Thymus (tissue), 11 donors: ENCODE data around the gene RASGRP4. TPM values are rescaled to one million over a fixed set of nuclear protein-coding genes. Genes with fewer than 3 reads are reported as not detected.

Experiments
- DNase-seq, 9 donors: peaks; one replicate each; pipeline ENCODE4 v3.0.0-alpha.2; 2013; ENCODE audit warnings: low spot score in 9 of 9, low read depth in 6 of 9, missing footprints in 1 of 9
- H3K27ac ChIP-seq, 2 donors: one replicate each; pipeline ENCODE4 v1.5.1; 2013; ENCODE audit warnings: control low read depth in 1 of 2, low read depth in 1 of 2, low read length in 1 of 2, mild to moderate bottlenecking in 1 of 2, moderate library complexity in 1 of 2
- H3K27me3 ChIP-seq, 2 donors: one replicate each; pipeline ENCODE4 v1.5.1; 2013; ENCODE audit warnings: low read length in 1 of 2; ENCODE audit not compliant: control insufficient read depth in 2 of 2, insufficient read depth in 1 of 2
- H3K36me3 ChIP-seq, 2 donors: one replicate each; pipeline ENCODE4 v1.5.1; 2013; ENCODE audit warnings: low read length in 1 of 2, mild to moderate bottlenecking in 1 of 2, moderate library complexity in 1 of 2; ENCODE audit not compliant: control insufficient read depth in 2 of 2, insufficient read depth in 2 of 2
- H3K4me1 ChIP-seq, 2 donors: one replicate each; pipeline ENCODE4 v1.5.1; 2013; ENCODE audit warnings: low read length in 2 of 2; ENCODE audit not compliant: control insufficient read depth in 2 of 2, insufficient read depth in 2 of 2
- H3K4me3 ChIP-seq, 2 donors: one replicate each; pipeline ENCODE4 v1.5.1; 2013; ENCODE audit warnings: low read length in 2 of 2, control low read depth in 1 of 2, mild to moderate bottlenecking in 1 of 2
- H3K9me3 ChIP-seq, 2 donors: one replicate each; pipeline ENCODE4 v1.5.1; 2013; ENCODE audit warnings: low read length in 1 of 2, mild to moderate bottlenecking in 1 of 2; ENCODE audit not compliant: control insufficient read depth in 2 of 2, insufficient read depth in 1 of 2
- WGBS: extraction: QIAGEN DNeasy Blood & Tissue Kit; methylation state at CpG from one replicate; pipeline ENCODE4 v1.1.7; 2013; 5-methylcytosine and 5-hydroxymethylcytosine counted together
- polyA plus RNA-seq: library from polyadenylated mRNA; stranded (reverse); fragments of 200-250 nt; gene quantifications from one replicate; pipeline ENCODE4 v1.2.3, GENCODE V29; 2013
- total RNA-seq: library from RNA; stranded (reverse); fragments of 120-200 nt; gene quantifications from one replicate; pipeline ENCODE4 v1.2.4, GENCODE V29; 2013
- donor health status: healthy.

Gene RASGRP4
- total and polyA plus RNA-seq, 2 donors = 1.1 to 1.7 TPM

DNA sequence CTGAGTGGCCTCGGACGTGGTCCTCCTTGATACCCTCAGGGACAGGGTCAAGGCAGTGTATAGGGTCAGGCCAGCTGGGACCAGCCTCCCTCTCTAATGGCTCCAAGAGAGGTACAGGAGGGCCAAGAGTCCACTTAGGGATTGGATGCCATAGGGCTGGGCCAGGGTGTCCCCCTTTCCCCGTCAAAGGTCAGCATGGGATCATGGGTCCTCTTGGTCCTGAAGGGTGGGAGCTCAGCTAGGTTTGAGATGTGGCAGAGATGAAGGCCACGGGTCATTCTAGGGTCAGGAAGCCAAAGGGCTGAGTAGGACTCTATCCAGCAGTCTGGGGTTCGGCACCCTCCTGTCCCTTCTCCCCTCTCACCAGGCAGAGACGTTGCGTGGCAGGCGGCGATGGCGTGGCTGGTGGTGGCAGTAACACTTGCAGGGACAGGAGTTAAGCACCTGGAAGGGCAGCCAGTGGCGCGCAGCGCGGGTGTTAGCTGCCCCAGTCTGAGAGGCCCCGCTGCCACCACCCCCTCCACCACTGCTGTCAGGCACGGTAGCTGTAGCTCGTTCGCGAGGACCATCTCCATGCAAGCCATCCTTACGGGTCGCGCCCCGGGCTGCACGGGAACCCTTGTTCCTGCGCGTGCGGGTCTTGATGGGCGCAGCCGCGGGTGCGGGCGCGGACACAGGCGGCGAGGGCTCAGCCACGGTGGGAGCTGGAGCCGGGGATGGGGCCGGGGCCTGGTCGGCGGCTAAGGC lies 40.8 kb downstream of the RASGRP4 start:
- WGBS = 93% methylated on average over 40 of the region's 40 CpGs
- peaks cover 0 to 3% of the 10 kb centered on the region in 2 donors for H3K9me3 ChIP-seq
- H3K4me1 ChIP-seq = peaks cover 18 to 31% of the 10 kb centered on the region in 2 donors
- DNase-seq = no peak
- H3K27ac ChIP-seq = no peak overlapping the region
- H3K4me3 ChIP-seq = no peak overlapping the region
- peaks cover 49 to 62% of the 10 kb centered on the region in 2 donors for H3K27me3 ChIP-seq
- H3K36me3 ChIP-seq = peaks cover 35 to 43% of the 10 kb centered on the region in 2 donors

DNA sequence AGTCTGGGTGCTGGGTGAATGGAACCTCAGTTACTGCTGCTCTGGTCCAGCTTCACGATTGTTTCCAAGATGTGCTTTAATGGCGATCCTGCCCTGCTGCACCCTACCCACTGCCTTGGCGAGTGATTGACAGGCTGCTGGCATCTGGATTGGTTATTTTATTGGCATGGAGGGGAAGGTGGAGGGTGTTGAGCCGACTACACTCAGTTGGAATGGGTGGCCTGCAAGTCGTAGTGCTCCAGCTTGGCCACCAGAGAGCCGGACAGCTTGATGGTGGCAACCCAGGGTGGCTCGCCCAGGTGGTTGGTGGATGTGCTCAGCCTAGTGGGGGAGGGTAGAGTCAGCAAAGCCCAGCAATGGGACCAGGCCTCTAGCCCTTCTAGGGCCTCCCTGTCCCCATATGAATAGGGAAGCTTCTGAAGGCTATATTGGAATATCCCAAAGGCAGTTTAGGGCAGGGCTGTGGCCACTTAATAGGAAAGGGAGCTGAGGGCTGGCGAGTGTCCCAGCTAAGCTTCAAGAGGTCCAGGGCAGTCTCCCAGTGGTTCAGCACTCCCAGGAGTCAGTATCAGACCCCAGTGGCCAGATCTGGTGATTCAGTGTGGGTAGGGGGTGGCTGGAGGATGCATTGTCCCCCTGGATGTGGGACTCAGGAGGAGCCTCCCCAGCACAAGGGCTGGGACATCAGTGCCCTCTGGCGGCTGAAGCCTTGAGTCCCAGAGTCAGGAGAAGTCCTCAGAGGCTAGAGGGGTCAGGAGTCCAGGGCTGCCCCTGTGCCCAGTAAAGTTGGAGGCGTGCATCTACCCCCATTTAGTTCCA lies 41.6 kb downstream of the RASGRP4 start:
- Histone ChIP-seq H3K36me3 (peaks cover 37 to 48% of the 10 kb centered on the region in 2 donors), H3K27ac (no peak overlapping the region), H3K27me3 (peaks cover 41 to 54% of the 10 kb centered on the region in 2 donors), H3K4me3 (no peak overlapping the region), H3K9me3 (peaks cover 0 to 3% of the 10 kb centered on the region in 2 donors), H3K4me1 (peaks cover 18 to 31% of the 10 kb centered on the region in 2 donors)
- 99% methylated on average over 10 of the region's 10 CpGs for WGBS
- DNase-seq = no peak

DNA sequence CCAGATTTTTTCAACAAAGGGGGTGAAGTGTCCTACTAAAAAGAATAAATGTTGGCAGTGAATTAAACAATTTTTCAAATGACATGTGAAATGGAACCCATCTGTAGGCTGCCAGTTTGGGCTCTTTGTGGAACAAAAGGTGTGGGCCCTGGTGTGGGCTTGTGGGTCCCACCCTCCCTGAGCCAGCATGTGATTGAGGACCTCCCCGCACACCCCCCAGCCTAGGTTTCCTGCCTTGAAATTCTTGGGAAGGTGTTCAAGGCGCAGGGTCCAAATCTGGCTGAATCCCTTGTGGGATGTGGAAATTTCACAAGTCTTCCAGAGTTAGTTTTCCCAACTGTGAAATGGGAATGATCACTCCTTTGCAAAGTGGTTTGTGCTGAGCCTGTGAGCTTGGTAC lies 42.3 kb downstream of the RASGRP4 start:
- Histone ChIP-seq H3K4me3 (no peak overlapping the region), H3K27ac (no peak overlapping the region), H3K4me1 (peaks cover 18 to 26% of the 10 kb centered on the region in 2 donors), H3K27me3 (peaks cover 36 to 47% of the 10 kb centered on the region in 2 donors), H3K9me3 (no peaks in the 10 kb centered on the region), H3K36me3 (peaks cover 42 to 54% of the 10 kb centered on the region in 2 donors)
- DNase-seq = no peak
- 98% methylated on average over 2 of the region's 2 CpGs for WGBS

DNA sequence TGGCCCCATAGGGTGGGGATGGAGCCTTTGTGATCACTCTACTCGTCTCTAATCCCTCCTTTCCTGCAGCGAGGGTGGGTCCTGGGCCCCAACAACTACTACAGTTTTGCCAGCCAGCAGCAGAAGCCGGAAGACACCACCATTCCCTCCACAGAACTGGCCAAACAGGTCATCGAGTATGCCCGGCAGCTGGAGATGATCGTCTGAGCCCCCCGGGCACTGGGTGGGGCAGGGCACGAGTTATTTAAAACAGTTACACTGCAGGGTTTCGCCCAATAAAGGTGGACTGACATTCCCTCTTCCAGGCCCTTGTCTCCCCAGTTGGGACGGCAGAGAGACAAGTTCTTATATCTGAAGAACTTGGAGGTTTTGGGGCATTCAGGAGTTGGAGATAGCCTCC lies 42.8 kb downstream of the RASGRP4 start:
- Histone ChIP-seq H3K27ac (no peak overlapping the region), H3K36me3 (peaks cover 42 to 54% of the 10 kb centered on the region in 2 donors), H3K4me1 (peaks cover 17 to 23% of the 10 kb centered on the region in 2 donors), H3K4me3 (no peak overlapping the region), H3K9me3 (no peaks in the 10 kb centered on the region), H3K27me3 (peaks cover 30 to 42% of the 10 kb centered on the region in 2 donors)
- no peak for DNase-seq
- WGBS = 98% methylated on average over 10 of the region's 10 CpGs

DNA sequence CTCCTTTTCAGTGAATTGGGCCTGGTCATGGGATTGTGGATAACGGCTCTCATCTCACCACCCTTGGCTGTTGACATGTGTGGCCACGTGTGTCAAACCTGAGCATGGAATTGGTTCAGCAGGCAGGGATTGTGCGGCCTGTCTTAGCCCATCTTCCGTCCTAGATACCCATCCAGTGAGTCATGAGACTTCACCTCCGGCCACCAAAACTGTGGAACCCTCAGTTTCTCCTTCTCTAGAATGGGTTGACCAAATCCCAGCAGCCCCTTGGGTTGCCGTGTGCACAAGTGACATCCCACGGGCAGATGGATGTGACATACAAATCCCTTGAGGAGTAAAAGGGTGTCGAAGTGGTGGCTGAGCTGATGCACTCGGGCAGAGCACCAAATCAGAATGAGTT lies 44.9 kb downstream of the RASGRP4 start:
- Histone ChIP-seq H3K36me3 (peaks cover 50 to 57% of the 10 kb centered on the region in 2 donors), H3K4me3 (no peak overlapping the region), H3K27me3 (peaks cover 11 to 21% of the 10 kb centered on the region in 2 donors), H3K4me1 (peaks cover 2 to 8% of the 10 kb centered on the region in 2 donors), H3K27ac (no peak overlapping the region), H3K9me3 (no peaks in the 10 kb centered on the region)
- DNase-seq = no peak
- WGBS = 98% methylated on average over 9 of the region's 9 CpGs

DNA sequence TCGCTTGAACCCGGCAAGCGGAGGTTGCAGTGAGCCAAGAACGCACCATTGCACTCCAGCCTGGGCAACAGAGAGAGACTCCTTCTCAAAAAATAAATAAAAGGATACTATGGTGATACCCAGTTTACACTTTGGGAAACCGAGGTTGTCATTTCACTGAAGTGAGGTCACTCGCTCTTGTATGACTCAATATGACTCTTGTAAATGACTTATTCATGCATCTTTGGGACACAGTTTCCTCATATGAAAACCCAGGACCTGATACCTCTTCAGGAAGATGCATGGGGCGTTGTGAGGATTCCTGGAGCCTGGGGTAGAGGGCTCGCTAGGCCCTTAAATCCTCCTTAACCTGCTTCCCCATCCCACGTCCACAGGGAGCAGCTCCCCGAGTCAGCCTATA lies 47.2 kb downstream of the RASGRP4 start:
- no peak for DNase-seq
- H3K36me3 ChIP-seq = peaks cover 42 to 49% of the 10 kb centered on the region in 2 donors
- H3K9me3 ChIP-seq = no peaks in the 10 kb centered on the region
- H3K4me1 ChIP-seq = peaks cover 9 to 19% of the 10 kb centered on the region in 2 donors
- no peak overlapping the region for H3K4me3 ChIP-seq
- H3K27ac ChIP-seq = no peak overlapping the region
- no peaks in the 10 kb centered on the region for H3K27me3 ChIP-seq
- WGBS = 98% methylated on average over 10 of the region's 10 CpGs

DNA sequence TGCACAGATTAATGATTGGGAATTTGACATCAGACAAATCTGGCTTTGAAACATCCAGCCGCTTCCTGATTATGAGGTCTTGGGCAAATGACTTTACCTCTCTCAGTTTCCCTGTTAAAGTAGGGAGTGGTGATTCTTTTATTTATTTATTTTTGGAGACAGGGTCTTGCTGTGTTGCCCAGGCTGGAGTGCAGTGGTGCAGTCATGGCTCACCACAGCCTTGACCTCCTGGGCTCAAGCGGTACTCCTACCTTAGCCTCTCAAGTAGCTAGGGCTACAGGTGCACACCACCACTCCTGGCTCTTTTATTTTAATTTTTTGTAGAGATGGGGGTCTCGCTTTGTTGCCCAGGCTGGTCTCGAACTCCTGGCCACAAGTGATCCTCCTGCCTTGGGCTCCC lies 49.0 kb downstream of the RASGRP4 start:
- H3K4me1 ChIP-seq = peaks cover 9 to 20% of the 10 kb centered on the region in 2 donors
- no peaks in the 10 kb centered on the region for H3K9me3 ChIP-seq
- H3K36me3 ChIP-seq = peaks cover 29 to 32% of the 10 kb centered on the region in 2 donors
- DNase-seq = no peak
- no peak overlapping the region for H3K27ac ChIP-seq
- H3K27me3 ChIP-seq = no peaks in the 10 kb centered on the region
- WGBS = 98% methylated on average over 4 of the region's 4 CpGs
- no peak overlapping the region for H3K4me3 ChIP-seq

DNA sequence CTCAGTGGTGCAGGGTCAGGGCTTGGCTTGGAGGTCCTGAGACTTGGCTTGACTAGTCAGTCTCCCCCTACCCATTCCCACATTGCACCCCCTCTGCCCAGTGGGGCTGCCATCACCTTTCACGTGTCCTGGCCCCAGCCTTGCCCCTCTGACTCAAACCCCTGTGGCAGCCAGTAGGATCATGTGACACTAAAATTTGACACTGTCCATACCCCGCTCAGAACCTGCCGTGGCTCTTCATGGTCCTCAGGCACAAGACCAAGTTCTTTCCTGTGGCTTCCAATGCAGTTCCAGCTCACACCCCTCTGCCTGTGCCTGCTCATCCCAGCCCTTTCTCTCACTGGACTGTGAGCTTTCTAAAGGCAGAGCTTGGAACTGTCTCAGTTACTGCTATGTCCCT lies 49.4 kb downstream of the RASGRP4 start:
- Histone ChIP-seq H3K4me3 (no peak overlapping the region), H3K9me3 (no peaks in the 10 kb centered on the region), H3K36me3 (peaks cover 25 to 27% of the 10 kb centered on the region in 2 donors), H3K27ac (no peak overlapping the region), H3K4me1 (peaks cover 9 to 20% of the 10 kb centered on the region in 2 donors), H3K27me3 (no peaks in the 10 kb centered on the region)
- DNase-seq = no peak
- 97% methylated on average over 3 of the region's 3 CpGs for WGBS

DNA sequence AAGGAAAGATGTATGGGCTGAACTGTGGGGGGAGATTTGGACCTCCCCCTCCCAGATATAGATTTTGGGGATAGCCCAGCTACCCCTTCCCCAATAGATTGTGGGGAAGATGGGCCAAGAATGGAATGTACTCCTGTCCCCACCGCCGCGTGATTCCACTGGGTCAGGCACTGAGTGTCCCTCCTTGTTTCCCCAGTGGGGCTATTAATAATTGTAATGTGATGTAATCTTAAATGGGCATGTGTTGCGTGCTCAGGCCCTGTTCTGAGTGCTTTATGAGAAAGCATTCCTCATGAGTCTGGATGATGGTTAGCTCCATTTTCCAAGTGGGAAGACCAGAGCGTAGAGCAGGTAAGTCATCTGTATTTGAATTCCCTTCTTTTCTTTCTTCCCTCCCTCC lies 50.3 kb downstream of the RASGRP4 start:
- DNase-seq = no peak
- Histone ChIP-seq H3K4me1 (peaks cover 9 to 20% of the 10 kb centered on the region in 2 donors), H3K4me3 (peak overlapping the region; percentile 71 to 90), H3K9me3 (no peaks in the 10 kb centered on the region), H3K27me3 (no peaks in the 10 kb centered on the region), H3K27ac (no peak overlapping the region), H3K36me3 (peaks cover 16 to 19% of the 10 kb centered on the region in 2 donors)
- WGBS = over 99% methylated on average over 5 of the region's 5 CpGs
